Measurements from ENCODE around the gene NACC2. TPM values are rescaled to one million over a fixed set of nuclear protein-coding genes. Genes with fewer than 3 reads are reported as not detected.
A peak's percentile ranks its signal among the peaks of the same experiment; 100 is the strongest.

Gene NACC2
- total and polyA plus RNA-seq, 2 donors (not counting 1 experiment from before 2014, with no cell fraction given), result 0.34 to 1.9 TPM

GRCh38 chr9:135989722-135990467 is 105.2 kb downstream of the NACC2 start:
- Histone ChIP-seq H3K27ac (ENCODE audit: low read length in 2 of 2) (no peak overlapping the region), H3K36me3 (replicated peaks in 1 of 2; ENCODE audit: control extremely low read depth in 1 of 2, control insufficient read depth in 1 of 2, extremely low read depth in 1 of 2, insufficient read depth in 2 of 2, low read length in 1 of 2) (no peaks in the 10 kb centered on the region), H3K9ac (ENCODE audit: low read length) (peak overlapping the region; percentile 42), H3K79me2 (ENCODE audit: control insufficient read depth, insufficient read depth, low read length) (no peaks in the 10 kb centered on the region), H4K20me1 (ENCODE audit: control insufficient read depth, insufficient read depth, low read length, poor library complexity, severe bottlenecking) (no peaks in the 10 kb centered on the region), H3K4me2 (replicated peaks; ENCODE audit: low read depth, low read length, poor library complexity, severe bottlenecking) (peak overlapping the region; percentile 75), H2AFZ (ENCODE audit: insufficient read depth, low read depth, low read length, poor library complexity, severe bottlenecking) (peak overlapping the region; percentile 68), H3K4me1 (ENCODE audit: control insufficient read depth in 2 of 2, insufficient read depth in 2 of 2, low read length in 2 of 2) (peaks cover 29 to 30% of the 10 kb centered on the region in 2 donors), H3K27me3 (replicated peaks in 1 of 4; ENCODE audit: control extremely low read depth in 1 of 4, control insufficient read depth in 3 of 4, insufficient read depth in 4 of 4, low read length in 3 of 4) (peaks cover 0 to 36% (median 2%) of the 10 kb centered on the region in 4 experiments), H3K9me3 (ENCODE audit: control extremely low read depth in 1 of 3, control insufficient read depth in 2 of 3, insufficient read depth in 1 of 3, low read length in 2 of 3) (no peaks in the 10 kb centered on the region), H3K4me3 (ENCODE audit: control extremely low read depth in 1 of 5, extremely low read depth in 1 of 5, insufficient read depth in 1 of 5, low read depth in 2 of 5, low read length in 4 of 5) (peak overlapping the region in 3 of 5 experiments; percentile 19 to 41 (median 25))
- ATAC-seq (ENCODE audit: low read depth), result no peak
- TF ChIP-seq, protein P1, sequence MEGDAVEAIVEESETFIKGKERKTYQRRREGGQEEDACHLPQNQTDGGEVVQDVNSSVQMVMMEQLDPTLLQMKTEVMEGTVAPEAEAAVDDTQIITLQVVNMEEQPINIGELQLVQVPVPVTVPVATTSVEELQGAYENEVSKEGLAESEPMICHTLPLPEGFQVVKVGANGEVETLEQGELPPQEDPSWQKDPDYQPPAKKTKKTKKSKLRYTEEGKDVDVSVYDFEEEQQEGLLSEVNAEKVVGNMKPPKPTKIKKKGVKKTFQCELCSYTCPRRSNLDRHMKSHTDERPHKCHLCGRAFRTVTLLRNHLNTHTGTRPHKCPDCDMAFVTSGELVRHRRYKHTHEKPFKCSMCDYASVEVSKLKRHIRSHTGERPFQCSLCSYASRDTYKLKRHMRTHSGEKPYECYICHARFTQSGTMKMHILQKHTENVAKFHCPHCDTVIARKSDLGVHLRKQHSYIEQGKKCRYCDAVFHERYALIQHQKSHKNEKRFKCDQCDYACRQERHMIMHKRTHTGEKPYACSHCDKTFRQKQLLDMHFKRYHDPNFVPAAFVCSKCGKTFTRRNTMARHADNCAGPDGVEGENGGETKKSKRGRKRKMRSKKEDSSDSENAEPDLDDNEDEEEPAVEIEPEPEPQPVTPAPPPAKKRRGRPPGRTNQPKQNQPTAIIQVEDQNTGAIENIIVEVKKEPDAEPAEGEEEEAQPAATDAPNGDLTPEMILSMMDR (IDR thresholded peaks at IDR 0.05), result no peak
- TF ChIP-seq EZH2 (IDR thresholded peaks at IDR 0.05; ENCODE audit: borderline replicate concordance, insufficient read depth, low read depth, low read length, poor library complexity, severe bottlenecking), result no peak
- peaks cover 28% of the 10 kb centered on the region for H3K4me1 Mint-ChIP-seq
- intact Hi-C loops (cut with micrococcal nuclease), result loop anchor here (1.0 kb wide), 1 partner anchor 29 kb away; the partner anchor contains the start of gene UBAC1
- ChIA-PET POLR2A (interaction anchor here (0.6 kb wide), 1 partner anchor 68 kb away, joined by 3 read pairs; no protein-coding TSS in a partner anchor), CTCF (no interaction called here)
- no peaks in the 10 kb centered on the region for H3K9me3 Mint-ChIP-seq (ENCODE audit: insufficient read depth)
- peak; percentile 40 for DNase-seq
- H3K4me3 Mint-ChIP-seq, result peak overlapping the region; percentile 64
- H3K27me3 Mint-ChIP-seq, result no peaks in the 10 kb centered on the region
- WGBS (ENCODE audit: insufficient coverage), result 17% methylated on average over 31 of the region's 36 CpGs
- H3K27ac Mint-ChIP-seq, result no peak overlapping the region

DNA sequence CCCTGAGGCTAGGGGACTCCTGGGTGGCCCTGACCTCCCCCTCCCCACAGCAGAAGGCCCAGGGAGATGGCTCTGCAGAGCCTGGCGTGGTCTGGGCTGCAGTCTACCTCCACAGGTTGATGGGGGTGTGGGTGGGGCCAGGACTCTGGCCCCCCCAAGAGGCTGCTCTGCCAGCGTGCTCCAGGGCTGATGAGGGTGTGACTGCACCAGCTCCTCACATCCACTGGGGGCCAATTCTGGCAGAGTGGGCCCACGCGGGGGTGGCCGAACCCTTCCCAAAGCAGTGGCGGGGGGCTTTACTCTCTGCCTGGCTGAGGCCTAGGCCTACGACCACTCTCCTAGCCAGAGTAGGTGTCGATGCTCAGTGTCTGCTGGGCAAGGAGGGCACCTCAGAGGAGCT is 105.9 kb downstream of the NACC2 start:
- WGBS (ENCODE audit: insufficient coverage), result 93% methylated on average over 8 of the region's 8 CpGs
- intact Hi-C loops (cut with micrococcal nuclease), result no loop called here
- H3K9ac ChIP-seq (ENCODE audit: low read length), result no peak overlapping the region
- peaks cover 3% of the 10 kb centered on the region for H3K27me3 Mint-ChIP-seq
- peak overlapping the region; percentile 75 for H3K4me2 ChIP-seq (replicated peaks; ENCODE audit: low read depth, low read length, poor library complexity, severe bottlenecking)
- H3K27ac ChIP-seq (ENCODE audit: low read length in 2 of 2), result no peak overlapping the region
- H3K4me1 Mint-ChIP-seq, result peaks cover 28% of the 10 kb centered on the region
- H3K79me2 ChIP-seq (ENCODE audit: control insufficient read depth, insufficient read depth, low read length), result no peaks in the 10 kb centered on the region
- H3K27me3 ChIP-seq (replicated peaks in 1 of 4; ENCODE audit: control extremely low read depth in 1 of 4, control insufficient read depth in 3 of 4, insufficient read depth in 4 of 4, low read length in 3 of 4), result peaks cover 0 to 36% (median 2%) of the 10 kb centered on the region in 4 experiments
- DNase-seq (no peak), ATAC-seq (ENCODE audit: low read depth) (no peak)
- H3K36me3 ChIP-seq (replicated peaks in 1 of 2; ENCODE audit: control extremely low read depth in 1 of 2, control insufficient read depth in 1 of 2, extremely low read depth in 1 of 2, insufficient read depth in 2 of 2, low read length in 1 of 2), result no peaks in the 10 kb centered on the region
- H3K27ac Mint-ChIP-seq, result no peak overlapping the region
- H3K9me3 ChIP-seq (ENCODE audit: control extremely low read depth in 1 of 3, control insufficient read depth in 2 of 3, insufficient read depth in 1 of 3, low read length in 2 of 3), result no peaks in the 10 kb centered on the region
- POLR2A ChIA-PET, result no interaction called here
- TF ChIP-seq, protein P1 (IDR thresholded peaks at IDR 0.05), result no peak
- TF ChIP-seq EZH2 (IDR thresholded peaks at IDR 0.05; ENCODE audit: borderline replicate concordance, insufficient read depth, low read depth, low read length, poor library complexity, severe bottlenecking), result no peak
- CTCF ChIA-PET, result no interaction called here
- no peak overlapping the region for H3K4me3 ChIP-seq (ENCODE audit: control extremely low read depth in 1 of 5, extremely low read depth in 1 of 5, insufficient read depth in 1 of 5, low read depth in 2 of 5, low read length in 4 of 5)
- peaks cover 29 to 30% of the 10 kb centered on the region in 2 donors for H3K4me1 ChIP-seq (ENCODE audit: control insufficient read depth in 2 of 2, insufficient read depth in 2 of 2, low read length in 2 of 2)
- H4K20me1 ChIP-seq (ENCODE audit: control insufficient read depth, insufficient read depth, low read length, poor library complexity, severe bottlenecking), result no peaks in the 10 kb centered on the region
- no peaks in the 10 kb centered on the region for H3K9me3 Mint-ChIP-seq (ENCODE audit: insufficient read depth)
- no peak overlapping the region for H2AFZ ChIP-seq (ENCODE audit: insufficient read depth, low read depth, low read length, poor library complexity, severe bottlenecking)
- H3K4me3 Mint-ChIP-seq, result peak overlapping the region; percentile 10
